ENCODE measurements around the gene BTBD9. TPM values are rescaled to one million over a fixed set of nuclear protein-coding genes. Genes with fewer than 3 reads are reported as not detected.

The BTBD9 gene
- total RNA-seq, 1 donor = 21.4 TPM

DNA sequence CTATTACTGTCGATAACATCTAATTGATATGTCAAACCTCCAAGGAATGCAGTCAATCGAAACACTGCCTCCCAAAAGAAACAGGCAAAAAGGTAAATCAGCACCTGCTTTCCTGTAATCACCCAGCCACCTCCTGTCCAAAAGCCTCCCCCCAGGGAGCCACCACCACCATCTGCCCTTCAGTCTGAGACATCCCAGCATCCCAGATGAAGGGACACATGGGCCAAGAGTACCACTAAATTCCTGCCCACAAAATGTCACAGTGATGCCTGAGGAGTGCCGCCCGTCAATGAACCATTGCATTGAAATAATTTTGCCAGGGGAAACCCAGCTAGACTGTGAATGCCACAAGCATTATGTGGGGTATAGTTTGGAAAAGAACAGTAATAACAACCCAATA is 418.5 kb downstream of the BTBD9 start:
- TF ChIP-seq, protein P1, sequence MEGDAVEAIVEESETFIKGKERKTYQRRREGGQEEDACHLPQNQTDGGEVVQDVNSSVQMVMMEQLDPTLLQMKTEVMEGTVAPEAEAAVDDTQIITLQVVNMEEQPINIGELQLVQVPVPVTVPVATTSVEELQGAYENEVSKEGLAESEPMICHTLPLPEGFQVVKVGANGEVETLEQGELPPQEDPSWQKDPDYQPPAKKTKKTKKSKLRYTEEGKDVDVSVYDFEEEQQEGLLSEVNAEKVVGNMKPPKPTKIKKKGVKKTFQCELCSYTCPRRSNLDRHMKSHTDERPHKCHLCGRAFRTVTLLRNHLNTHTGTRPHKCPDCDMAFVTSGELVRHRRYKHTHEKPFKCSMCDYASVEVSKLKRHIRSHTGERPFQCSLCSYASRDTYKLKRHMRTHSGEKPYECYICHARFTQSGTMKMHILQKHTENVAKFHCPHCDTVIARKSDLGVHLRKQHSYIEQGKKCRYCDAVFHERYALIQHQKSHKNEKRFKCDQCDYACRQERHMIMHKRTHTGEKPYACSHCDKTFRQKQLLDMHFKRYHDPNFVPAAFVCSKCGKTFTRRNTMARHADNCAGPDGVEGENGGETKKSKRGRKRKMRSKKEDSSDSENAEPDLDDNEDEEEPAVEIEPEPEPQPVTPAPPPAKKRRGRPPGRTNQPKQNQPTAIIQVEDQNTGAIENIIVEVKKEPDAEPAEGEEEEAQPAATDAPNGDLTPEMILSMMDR (IDR thresholded peaks at IDR 0.05; ENCODE audit: insufficient read depth, low read length) = no peak
- DNase-seq (ENCODE audit: low read depth) = no peak
- H3K4me3 ChIP-seq (ENCODE audit: low read depth, low read length) = no peak overlapping the region

DNA sequence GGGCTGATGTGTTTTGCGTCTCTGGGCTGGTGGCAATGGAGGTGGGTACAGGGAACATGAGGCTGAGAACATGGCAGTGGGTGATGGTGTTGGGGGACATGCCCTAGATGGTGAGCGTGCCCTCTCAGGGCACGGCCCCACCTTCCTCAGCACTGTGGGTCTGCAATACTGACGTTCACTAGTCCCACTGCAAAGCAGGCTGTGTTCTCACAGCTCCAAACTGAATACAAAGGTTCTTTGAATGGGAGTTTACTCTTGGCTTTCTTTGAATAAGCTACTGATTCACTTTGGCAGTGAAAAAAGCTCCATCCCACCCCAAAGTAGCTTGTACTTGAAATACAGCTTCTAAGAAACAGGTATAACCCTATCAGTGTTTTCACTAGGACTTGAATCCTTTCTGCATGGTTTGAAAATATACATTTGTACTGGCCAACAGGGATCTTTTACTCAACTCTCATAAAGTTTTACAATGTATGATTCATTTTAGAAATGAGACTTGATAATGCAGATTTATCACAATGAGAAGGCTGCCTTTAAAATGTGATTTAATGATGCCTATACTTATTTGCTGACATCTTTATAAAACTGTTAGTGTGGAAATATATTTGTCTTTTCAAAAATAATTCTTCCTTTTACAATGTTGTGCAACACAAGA is 419.5 kb downstream of the BTBD9 start:
- TF ChIP-seq, protein P1 (IDR thresholded peaks at IDR 0.05; ENCODE audit: insufficient read depth, low read length) = no peak

DNA sequence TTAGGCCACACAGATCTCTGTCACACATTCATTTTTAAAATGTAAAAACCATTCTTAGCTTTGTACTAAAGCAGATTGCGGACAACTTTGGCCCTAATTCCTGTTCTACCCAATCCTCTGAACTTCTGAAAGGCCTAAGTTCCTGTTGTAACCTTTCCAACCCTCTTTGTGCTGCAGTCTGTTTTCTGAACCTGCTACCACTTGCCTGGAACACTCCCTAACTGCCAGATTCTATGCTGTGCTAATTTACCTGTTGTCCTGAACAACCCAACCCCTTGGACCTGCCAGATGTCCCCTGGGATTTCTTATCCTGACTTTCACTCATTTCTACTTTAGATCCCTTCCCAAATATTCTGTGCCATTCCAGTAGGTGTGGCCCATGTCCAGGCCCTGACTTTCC is 421.5 kb downstream of the BTBD9 start:
- H3K4me3 ChIP-seq (ENCODE audit: low read depth, low read length) = no peak overlapping the region
- TF ChIP-seq, protein P1 (IDR thresholded peaks at IDR 0.05; ENCODE audit: insufficient read depth, low read length) = no peak
- DNase-seq (ENCODE audit: low read depth) = no peak

More for the DNA sequence above, 419.5 kb downstream of the BTBD9 start:
- no peak overlapping the region for H3K4me3 ChIP-seq (ENCODE audit: low read depth, low read length)
- no peak for DNase-seq (ENCODE audit: low read depth)

DNA sequence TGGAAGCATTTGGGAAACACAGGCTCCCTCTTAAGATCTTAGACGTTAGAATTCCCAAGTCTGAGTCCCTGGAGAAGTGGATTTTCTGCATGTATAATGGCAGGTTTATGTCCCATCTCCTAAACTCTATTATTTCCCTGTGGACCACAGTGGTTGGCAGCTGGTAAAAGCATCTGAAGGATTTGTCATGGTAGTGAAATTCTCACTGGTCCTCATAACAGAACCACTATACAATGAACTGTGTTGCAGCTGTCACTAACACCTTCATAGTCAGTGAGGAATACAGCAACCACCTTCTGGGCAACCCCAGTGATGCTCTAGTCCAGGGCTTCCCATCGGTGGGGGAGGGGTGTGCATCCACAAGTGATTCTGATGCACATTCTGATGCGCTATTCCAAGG is 423.3 kb downstream of the BTBD9 start:
- no peak overlapping the region for H3K4me3 ChIP-seq (ENCODE audit: low read depth, low read length)
- TF ChIP-seq, protein P1 (IDR thresholded peaks at IDR 0.05; ENCODE audit: insufficient read depth, low read length) = no peak
- DNase-seq (ENCODE audit: low read depth) = no peak

DNA sequence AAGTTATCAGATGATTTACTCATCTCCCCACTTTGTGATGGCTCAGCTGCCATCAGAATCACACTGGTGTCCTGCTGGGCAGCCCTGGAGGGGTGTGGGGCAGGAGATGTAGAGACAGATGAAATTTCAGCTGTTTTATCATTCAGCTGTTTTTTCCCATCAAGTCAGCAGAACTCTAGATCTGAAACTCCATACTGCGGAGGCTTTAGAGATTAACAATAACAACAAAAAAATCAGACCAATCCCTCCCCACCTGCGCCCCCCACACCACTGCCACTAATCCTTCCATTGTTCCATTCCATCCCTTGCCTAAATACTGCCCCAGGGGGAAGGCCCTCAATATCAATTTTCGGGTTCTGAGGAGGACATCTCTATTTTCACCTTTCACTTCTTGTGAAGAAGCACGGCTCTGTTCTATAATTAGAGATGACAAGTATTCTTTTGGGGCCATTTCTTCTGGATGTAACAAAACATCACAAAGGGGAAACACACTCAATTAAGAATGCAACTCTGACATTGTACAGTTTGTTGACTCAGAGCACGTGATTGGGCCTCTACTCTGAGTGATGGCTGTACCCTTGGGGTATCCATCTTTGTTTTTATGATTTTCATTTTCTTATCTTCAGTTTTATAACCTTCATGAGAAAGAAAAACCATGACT is 423.9 kb downstream of the BTBD9 start:
- DNase-seq (ENCODE audit: low read depth) = no peak
- H3K4me3 ChIP-seq (ENCODE audit: low read depth, low read length) = no peak overlapping the region
- TF ChIP-seq, protein P1 (IDR thresholded peaks at IDR 0.05; ENCODE audit: insufficient read depth, low read length) = no peak

DNA sequence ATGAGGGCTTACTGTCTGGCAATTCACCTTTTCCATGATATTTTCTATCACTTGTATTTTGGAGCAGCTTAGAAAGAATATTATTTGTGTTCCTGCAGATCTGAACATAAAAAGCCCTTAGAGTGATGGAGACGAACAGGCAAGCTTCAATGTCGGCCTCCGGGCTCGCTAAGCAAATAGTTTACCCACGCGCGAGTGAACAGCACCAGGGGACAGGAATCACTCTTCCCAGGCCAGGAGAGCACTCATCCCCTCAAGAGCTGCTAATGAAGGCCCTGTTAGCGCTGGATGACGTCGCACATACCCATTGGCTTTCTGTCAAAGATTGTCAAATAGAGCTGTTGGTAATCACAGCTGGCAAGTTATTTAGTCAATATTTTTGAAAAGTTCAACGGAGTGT is 424.5 kb downstream of the BTBD9 start:
- no peak overlapping the region for H3K4me3 ChIP-seq (ENCODE audit: low read depth, low read length)
- TF ChIP-seq, protein P1 (IDR thresholded peaks at IDR 0.05; ENCODE audit: insufficient read depth, low read length) = no peak
- no peak for DNase-seq (ENCODE audit: low read depth)
